GM19351 (cell line): Measurements from ENCODE around the gene ZBTB42.

ENCODE experiments used
- ATAC-seq: cut with Tn5 transposase; IDR thresholded peaks from one replicate; pipeline ENCODE4 v1.9.1; 2021; ENCODE audit warnings: mild to moderate bottlenecking, moderate library complexity; ENCODE audit not compliant: unreplicated experiment

Gene ZBTB42

GRCh38 chr14:104794631-104794992 lies 6.3 kb upstream of the ZBTB42 start:
- ATAC-seq = peak; percentile 18

- peak; percentile 38 for ATAC-seq
Measured at GRCh38 chr14:104794993-104795780, 5.7 kb upstream of the ZBTB42 start, which contains the start of gene AKT1. Gene AKT1, minus strand, starts transcription at chr14:104795748. Its CDS starts 3,105 bp downstream, at chr14:104792643.

- ATAC-seq = peak; percentile 44
Measured at GRCh38 chr14:104795781-104796686, 4.9 kb upstream of the ZBTB42 start.

GRCh38 chr14:104796687-104797081 lies 4.2 kb upstream of the ZBTB42 start:
- no peak for ATAC-seq

GRCh38 chr14:104797115-104798044 lies 3.5 kb upstream of the ZBTB42 start:
- ATAC-seq = no peak

- ATAC-seq = no peak
Measured at GRCh38 chr14:104798300-104799243, 2.3 kb upstream of the ZBTB42 start.

- no peak for ATAC-seq
Measured at GRCh38 chr14:104799244-104800014, 1.5 kb upstream of the ZBTB42 start.

- peak; percentile 51 for ATAC-seq
Measured at GRCh38 chr14:104800015-104800770, 708 bp upstream of the ZBTB42 start.

- no peak for ATAC-seq
Measured at GRCh38 chr14:104801520-104802393, 856 bp downstream of the ZBTB42 start.

GRCh38 chr14:104802394-104803184 lies 1.7 kb downstream of the ZBTB42 start:
- ATAC-seq = no peak

GRCh38 chr14:104803280-104803911 lies 2.5 kb downstream of the ZBTB42 start:
- no peak for ATAC-seq

- no peak for ATAC-seq
Measured at GRCh38 chr14:104803912-104804410, 3.1 kb downstream of the ZBTB42 start.

GRCh38 chr14:104804481-104805325 lies 3.8 kb downstream of the ZBTB42 start:
- ATAC-seq = no peak

GRCh38 chr14:104805326-104805678 lies 4.4 kb downstream of the ZBTB42 start:
- no peak for ATAC-seq
